SK-N-SH treated with all-trans-retinoic acid at 6 μM for 48 hours (cell line): Measurements from ENCODE around the gene BDNF.

Source experiments
- ATAC-seq: fragments of 200-7000 bp; cut with Tn5 transposase; 3 replicates; pipeline ENCODE4 v1.9.1; 2020; ENCODE audit warnings: mild to moderate bottlenecking, moderate library complexity
- ARNTL ChIP-seq: fragments of 450-650 bp; formaldehyde crosslinking; IDR thresholded peaks from 2 replicates; pipeline ENCODE4 v1.5.0; 2020; ENCODE audit warnings: low read depth, mild to moderate bottlenecking, moderate library complexity, borderline replicate concordance
- BACH2 ChIP-seq: fragments of 250-450 bp; sonication (Bioruptor Pico); IDR thresholded peaks from 2 replicates; pipeline ENCODE4 v1.9.0; 2021; ENCODE audit warnings: mild to moderate bottlenecking, borderline replicate concordance
- CSDC2 ChIP-seq: fragments of 250-450 bp; sonication (Bioruptor Pico); IDR thresholded peaks from 2 replicates; pipeline ENCODE4 v1.5.0; 2020; ENCODE audit warnings: mild to moderate bottlenecking, moderate library complexity
- ESRRG ChIP-seq: fragments of 250-450 bp; sonication (Bioruptor Pico); IDR thresholded peaks from 2 replicates; pipeline ENCODE4 v1.6.1; 2021; ENCODE audit warnings: mild to moderate bottlenecking
- GLIS3 ChIP-seq: fragments of 250-450 bp; sonication (Bioruptor Pico); IDR thresholded peaks from 2 replicates; pipeline ENCODE4 v1.5.0; 2020; ENCODE audit warnings: mild to moderate bottlenecking, moderate library complexity
- PPARA ChIP-seq: fragments of 250-450 bp; sonication (Bioruptor Pico); IDR thresholded peaks from 2 replicates; pipeline ENCODE4 v1.5.0; 2020; ENCODE audit warnings: mild to moderate bottlenecking, borderline replicate concordance
- RARB ChIP-seq: fragments of 250-450 bp; sonication (Bioruptor Pico); IDR thresholded peaks from 2 replicates; pipeline ENCODE4 v1.8.0; 2021; ENCODE audit warnings: mild to moderate bottlenecking, moderate library complexity
- SNAI2 ChIP-seq: fragments of 250-450 bp; sonication (Bioruptor Pico); IDR thresholded peaks from 2 replicates; pipeline ENCODE4 v1.5.0; 2020; ENCODE audit warnings: mild to moderate bottlenecking, moderate library complexity
- TCF4 ChIP-seq: fragments of 250-450 bp; sonication (Bioruptor Pico); IDR thresholded peaks from 2 replicates; pipeline ENCODE4 v1.8.0; 2021; ENCODE audit warnings: mild to moderate bottlenecking, moderate library complexity, borderline replicate concordance
- TOX ChIP-seq: fragments of 250-450 bp; sonication (Bioruptor Pico); IDR thresholded peaks from 2 replicates; pipeline ENCODE4 v1.8.0; 2021; ENCODE audit warnings: mild to moderate bottlenecking, moderate library complexity, borderline replicate concordance
- ZC3H10 ChIP-seq: fragments of 250-450 bp; sonication (Bioruptor Pico); IDR thresholded peaks from 2 replicates; pipeline ENCODE4 v1.5.1; 2021; ENCODE audit warnings: mild to moderate bottlenecking, moderate library complexity
- ZFP3 ChIP-seq: fragments of 250-450 bp; sonication (Bioruptor Pico); IDR thresholded peaks from 2 replicates; pipeline ENCODE4 v1.5.0; 2020; ENCODE audit warnings: mild to moderate bottlenecking, moderate library complexity
- ZFP30 ChIP-seq: fragments of 450-650 bp; formaldehyde crosslinking; IDR thresholded peaks from 2 replicates; pipeline ENCODE4 v1.5.0; 2022; ENCODE audit warnings: mild to moderate bottlenecking, moderate library complexity
- ZNF565 ChIP-seq: fragments of 450-650 bp; formaldehyde crosslinking; conservative IDR thresholded peaks from 2 replicates; pipeline ENCODE4 v1.5.0; 2020; ENCODE audit warnings: low read depth, mild to moderate bottlenecking, moderate library complexity
- ZNF70 ChIP-seq: fragments of 450-650 bp; formaldehyde crosslinking; IDR thresholded peaks from 2 replicates; pipeline ENCODE4 v1.5.0; 2020; ENCODE audit warnings: mild to moderate bottlenecking, moderate library complexity
- ZNF8 ChIP-seq: fragments of 450-650 bp; formaldehyde crosslinking; IDR thresholded peaks from 2 replicates; pipeline ENCODE4 v1.5.0; 2020; ENCODE audit warnings: mild to moderate bottlenecking, moderate library complexity
- TF ChIP-seq, protein P1 (sequence below): fragments of 250-450 bp; sonication (Bioruptor Pico); IDR thresholded peaks from 2 replicates; pipeline ENCODE4 v1.5.1; 2020; ENCODE audit warnings: low read depth, mild to moderate bottlenecking, moderate library complexity
- TF ChIP-seq, protein P2 (sequence below): fragments of 250-450 bp; sonication (Bioruptor Pico); IDR thresholded peaks from 2 replicates; pipeline ENCODE4 v1.5.1; 2021; ENCODE audit warnings: mild to moderate bottlenecking, moderate library complexity
- TF ChIP-seq, protein P3 (sequence below): fragments of 250-450 bp; sonication (Bioruptor Pico); IDR thresholded peaks from 2 replicates; pipeline ENCODE4 v1.8.0; 2021; ENCODE audit warnings: low read depth, mild to moderate bottlenecking, moderate library complexity, borderline replicate concordance
- TF ChIP-seq, protein P4 (sequence below): fragments of 250-450 bp; sonication (Bioruptor Pico); IDR thresholded peaks from 2 replicates; pipeline ENCODE4 v1.8.0; 2020; ENCODE audit warnings: mild to moderate bottlenecking, moderate library complexity, borderline replicate concordance
- TF ChIP-seq, protein P5 (sequence below): fragments of 250-450 bp; sonication (Bioruptor Pico); IDR thresholded peaks from 2 replicates; pipeline ENCODE4 v1.5.0; 2020; ENCODE audit warnings: mild to moderate bottlenecking, moderate library complexity

The BDNF gene

DNA sequence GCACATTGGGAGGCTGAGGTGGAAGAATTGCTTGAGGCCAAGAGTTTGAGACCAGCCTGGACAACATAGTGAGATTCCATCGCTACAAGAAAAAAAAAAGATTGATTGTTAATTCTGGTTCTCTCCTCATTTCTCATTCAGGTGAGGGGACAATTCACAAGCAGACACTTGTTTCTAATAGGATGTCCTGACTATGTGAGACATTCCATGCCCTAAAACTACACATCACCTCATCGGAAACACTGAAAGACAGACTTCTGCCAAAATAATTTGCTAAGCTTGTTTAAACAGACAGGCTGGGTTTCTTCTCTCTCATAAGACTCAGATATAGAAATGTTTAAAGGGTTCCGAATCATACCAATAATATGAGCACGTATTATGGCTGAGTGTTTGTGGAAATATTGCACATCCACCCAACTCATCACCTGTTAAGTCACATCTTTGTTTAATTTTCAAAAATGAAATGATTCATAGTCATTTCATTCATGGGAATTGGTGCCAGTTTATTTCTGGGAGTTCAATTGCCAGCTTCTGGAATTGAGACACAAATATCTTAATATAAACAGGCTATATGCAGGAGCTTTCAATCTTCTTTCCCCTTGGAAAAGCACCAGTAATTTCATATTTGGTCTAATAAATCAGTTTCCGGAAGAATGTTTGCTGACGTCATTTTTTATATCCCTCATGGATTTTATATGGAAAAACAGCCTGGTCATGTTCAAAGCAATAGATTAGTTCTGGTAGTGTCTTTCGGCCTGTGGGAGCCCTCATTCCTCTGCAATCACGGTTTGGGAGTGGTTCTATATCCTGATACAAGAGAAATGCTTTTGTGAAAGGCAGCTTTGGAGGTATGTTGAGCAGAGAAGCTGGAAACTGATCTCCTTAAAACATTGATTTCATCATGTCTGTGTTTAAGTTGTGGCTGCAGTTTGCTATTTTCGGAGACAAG is 87.0 kb downstream of the BDNF start (continued):
- TF ChIP-seq ZFP3 (CRISPR knock-in tag) (no peak), SNAI2 (no peak)

DNA sequence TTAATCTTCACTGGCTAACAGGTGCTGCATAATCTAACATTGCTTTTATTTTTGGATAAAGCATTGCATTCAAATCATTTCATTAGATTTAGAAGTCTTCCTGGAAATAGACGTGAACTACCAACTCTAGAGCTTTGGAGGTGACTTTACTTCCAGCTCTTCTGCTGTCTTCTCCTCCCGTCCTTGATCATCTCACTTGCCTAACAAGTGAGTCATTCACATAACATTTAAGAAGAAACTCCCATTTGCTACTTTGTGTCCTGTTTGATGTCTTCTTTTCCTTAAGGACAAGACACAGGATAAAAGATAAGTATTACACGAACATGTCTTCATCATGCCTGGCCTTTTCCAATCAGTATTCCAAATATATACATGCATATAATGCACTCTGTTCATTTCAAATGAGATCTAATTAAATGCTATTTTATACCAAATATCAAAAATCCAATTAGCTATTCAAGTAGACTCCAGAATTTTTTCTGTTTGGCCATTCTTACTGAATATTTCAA is 88.3 kb downstream of the BDNF start:
- no peak for TF ChIP-seq TCF4
- no peak for TF ChIP-seq ZNF8 (CRISPR knock-in tag)
- TF ChIP-seq GLIS3, result no peak
- TF ChIP-seq, protein P1, sequence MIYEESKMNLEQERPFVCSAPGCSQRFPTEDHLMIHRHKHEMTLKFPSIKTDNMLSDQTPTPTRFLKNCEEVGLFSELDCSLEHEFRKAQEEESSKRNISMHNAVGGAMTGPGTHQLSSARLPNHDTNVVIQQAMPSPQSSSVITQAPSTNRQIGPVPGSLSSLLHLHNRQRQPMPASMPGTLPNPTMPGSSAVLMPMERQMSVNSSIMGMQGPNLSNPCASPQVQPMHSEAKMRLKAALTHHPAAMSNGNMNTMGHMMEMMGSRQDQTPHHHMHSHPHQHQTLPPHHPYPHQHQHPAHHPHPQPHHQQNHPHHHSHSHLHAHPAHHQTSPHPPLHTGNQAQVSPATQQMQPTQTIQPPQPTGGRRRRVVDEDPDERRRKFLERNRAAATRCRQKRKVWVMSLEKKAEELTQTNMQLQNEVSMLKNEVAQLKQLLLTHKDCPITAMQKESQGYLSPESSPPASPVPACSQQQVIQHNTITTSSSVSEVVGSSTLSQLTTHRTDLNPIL (CRISPR knock-in tag), result no peak
- TF ChIP-seq ESRRG (CRISPR knock-in tag), result no peak
- no peak for TF ChIP-seq RARB (CRISPR knock-in tag)
- TF ChIP-seq BACH2 (CRISPR knock-in tag), result no peak
- TF ChIP-seq ZC3H10 (CRISPR knock-in tag), result no peak
- TF ChIP-seq ZFP30 (CRISPR knock-in tag), result no peak
- TF ChIP-seq CSDC2 (CRISPR knock-in tag), result no peak
- TF ChIP-seq, protein P2, sequence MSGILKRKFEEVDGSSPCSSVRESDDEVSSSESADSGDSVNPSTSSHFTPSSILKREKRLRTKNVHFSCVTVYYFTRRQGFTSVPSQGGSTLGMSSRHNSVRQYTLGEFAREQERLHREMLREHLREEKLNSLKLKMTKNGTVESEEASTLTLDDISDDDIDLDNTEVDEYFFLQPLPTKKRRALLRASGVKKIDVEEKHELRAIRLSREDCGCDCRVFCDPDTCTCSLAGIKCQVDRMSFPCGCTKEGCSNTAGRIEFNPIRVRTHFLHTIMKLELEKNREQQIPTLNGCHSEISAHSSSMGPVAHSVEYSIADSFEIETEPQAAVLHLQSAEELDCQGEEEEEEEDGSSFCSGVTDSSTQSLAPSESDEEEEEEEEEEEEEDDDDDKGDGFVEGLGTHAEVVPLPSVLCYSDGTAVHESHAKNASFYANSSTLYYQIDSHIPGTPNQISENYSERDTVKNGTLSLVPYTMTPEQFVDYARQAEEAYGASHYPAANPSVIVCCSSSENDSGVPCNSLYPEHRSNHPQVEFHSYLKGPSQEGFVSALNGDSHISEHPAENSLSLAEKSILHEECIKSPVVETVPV (CRISPR knock-in tag), result no peak
- no peak for TF ChIP-seq TOX (CRISPR knock-in tag)
- TF ChIP-seq, protein P3, sequence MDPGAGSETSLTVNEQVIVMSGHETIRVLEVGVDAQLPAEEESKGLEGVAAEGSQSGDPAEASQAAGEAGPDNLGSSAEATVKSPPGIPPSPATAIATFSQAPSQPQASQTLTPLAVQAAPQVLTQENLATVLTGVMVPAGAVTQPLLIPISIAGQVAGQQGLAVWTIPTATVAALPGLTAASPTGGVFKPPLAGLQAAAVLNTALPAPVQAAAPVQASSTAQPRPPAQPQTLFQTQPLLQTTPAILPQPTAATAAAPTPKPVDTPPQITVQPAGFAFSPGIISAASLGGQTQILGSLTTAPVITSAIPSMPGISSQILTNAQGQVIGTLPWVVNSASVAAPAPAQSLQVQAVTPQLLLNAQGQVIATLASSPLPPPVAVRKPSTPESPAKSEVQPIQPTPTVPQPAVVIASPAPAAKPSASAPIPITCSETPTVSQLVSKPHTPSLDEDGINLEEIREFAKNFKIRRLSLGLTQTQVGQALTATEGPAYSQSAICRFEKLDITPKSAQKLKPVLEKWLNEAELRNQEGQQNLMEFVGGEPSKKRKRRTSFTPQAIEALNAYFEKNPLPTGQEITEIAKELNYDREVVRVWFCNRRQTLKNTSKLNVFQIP, result no peak
- no peak for TF ChIP-seq PPARA (CRISPR knock-in tag)
- TF ChIP-seq, all 23 proteins: peak for 0
- ATAC-seq, result no peak

DNA sequence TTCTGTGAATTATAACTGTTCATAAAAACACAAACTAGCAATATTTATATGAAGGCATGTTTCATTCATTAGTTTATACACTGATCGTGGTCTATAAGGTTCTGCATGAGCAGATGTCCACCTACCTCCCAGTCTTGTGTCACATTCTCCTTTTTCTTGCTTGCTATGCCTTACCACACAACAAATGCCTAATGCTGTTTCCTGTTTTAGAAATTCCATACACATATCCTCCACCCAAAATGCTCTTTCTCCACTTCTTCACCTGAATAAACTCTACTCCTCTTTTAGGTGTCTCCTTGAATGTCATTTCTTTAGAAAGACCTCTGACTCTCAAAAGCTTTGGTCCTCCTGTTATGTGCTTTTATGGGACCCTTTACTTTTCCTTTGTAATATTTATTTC is 88.9 kb downstream of the BDNF start:
- ATAC-seq, result no peak
- TF ChIP-seq, protein P3, result no peak
- TF ChIP-seq, protein P2 (CRISPR knock-in tag), result no peak
- TF ChIP-seq RARB (CRISPR knock-in tag), result no peak
- no peak for TF ChIP-seq ARNTL (CRISPR knock-in tag)
- no peak for TF ChIP-seq ZNF70 (CRISPR knock-in tag)
- no peak for TF ChIP-seq SNAI2
- no peak for TF ChIP-seq ZNF8 (CRISPR knock-in tag)
- no peak for TF ChIP-seq CSDC2 (CRISPR knock-in tag)
- no peak for TF ChIP-seq ZNF565 (CRISPR knock-in tag)
- TF ChIP-seq, protein P4, sequence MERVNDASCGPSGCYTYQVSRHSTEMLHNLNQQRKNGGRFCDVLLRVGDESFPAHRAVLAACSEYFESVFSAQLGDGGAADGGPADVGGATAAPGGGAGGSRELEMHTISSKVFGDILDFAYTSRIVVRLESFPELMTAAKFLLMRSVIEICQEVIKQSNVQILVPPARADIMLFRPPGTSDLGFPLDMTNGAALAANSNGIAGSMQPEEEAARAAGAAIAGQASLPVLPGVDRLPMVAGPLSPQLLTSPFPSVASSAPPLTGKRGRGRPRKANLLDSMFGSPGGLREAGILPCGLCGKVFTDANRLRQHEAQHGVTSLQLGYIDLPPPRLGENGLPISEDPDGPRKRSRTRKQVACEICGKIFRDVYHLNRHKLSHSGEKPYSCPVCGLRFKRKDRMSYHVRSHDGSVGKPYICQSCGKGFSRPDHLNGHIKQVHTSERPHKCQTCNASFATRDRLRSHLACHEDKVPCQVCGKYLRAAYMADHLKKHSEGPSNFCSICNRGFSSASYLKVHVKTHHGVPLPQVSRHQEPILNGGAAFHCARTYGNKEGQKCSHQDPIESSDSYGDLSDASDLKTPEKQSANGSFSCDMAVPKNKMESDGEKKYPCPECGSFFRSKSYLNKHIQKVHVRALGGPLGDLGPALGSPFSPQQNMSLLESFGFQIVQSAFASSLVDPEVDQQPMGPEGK (CRISPR knock-in tag), result no peak
- no peak for TF ChIP-seq TCF4
- TF ChIP-seq, protein P1 (CRISPR knock-in tag), result no peak
- no peak for TF ChIP-seq ZFP3 (CRISPR knock-in tag)
- no peak for TF ChIP-seq PPARA (CRISPR knock-in tag)
- TF ChIP-seq, protein P5, sequence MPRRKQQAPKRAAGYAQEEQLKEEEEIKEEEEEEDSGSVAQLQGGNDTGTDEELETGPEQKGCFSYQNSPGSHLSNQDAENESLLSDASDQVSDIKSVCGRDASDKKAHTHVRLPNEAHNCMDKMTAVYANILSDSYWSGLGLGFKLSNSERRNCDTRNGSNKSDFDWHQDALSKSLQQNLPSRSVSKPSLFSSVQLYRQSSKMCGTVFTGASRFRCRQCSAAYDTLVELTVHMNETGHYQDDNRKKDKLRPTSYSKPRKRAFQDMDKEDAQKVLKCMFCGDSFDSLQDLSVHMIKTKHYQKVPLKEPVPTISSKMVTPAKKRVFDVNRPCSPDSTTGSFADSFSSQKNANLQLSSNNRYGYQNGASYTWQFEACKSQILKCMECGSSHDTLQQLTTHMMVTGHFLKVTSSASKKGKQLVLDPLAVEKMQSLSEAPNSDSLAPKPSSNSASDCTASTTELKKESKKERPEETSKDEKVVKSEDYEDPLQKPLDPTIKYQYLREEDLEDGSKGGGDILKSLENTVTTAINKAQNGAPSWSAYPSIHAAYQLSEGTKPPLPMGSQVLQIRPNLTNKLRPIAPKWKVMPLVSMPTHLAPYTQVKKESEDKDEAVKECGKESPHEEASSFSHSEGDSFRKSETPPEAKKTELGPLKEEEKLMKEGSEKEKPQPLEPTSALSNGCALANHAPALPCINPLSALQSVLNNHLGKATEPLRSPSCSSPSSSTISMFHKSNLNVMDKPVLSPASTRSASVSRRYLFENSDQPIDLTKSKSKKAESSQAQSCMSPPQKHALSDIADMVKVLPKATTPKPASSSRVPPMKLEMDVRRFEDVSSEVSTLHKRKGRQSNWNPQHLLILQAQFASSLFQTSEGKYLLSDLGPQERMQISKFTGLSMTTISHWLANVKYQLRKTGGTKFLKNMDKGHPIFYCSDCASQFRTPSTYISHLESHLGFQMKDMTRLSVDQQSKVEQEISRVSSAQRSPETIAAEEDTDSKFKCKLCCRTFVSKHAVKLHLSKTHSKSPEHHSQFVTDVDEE, result no peak
- TF ChIP-seq ZFP30 (CRISPR knock-in tag), result no peak
- TF ChIP-seq, all 23 proteins: peak for 0
